H1 (cell line): ENCODE measurements around the gene VENTX. TPM values are rescaled to one million over a fixed set of nuclear protein-coding genes. Genes with fewer than 3 reads are reported as not detected.

Experiments used
- CHD1 ChIP-seq: IDR thresholded peaks from 2 replicates; pipeline ENCODE4 v1.6.1; 2012; ENCODE audit warnings: low read depth, low read length, improper control_type of control experiment
- CHD2 ChIP-seq: IDR thresholded peaks from 2 replicates; pipeline ENCODE4 v1.6.1; 2012; ENCODE audit warnings: low read length, improper control_type of control experiment
- GABPA ChIP-seq: IDR thresholded peaks from 2 replicates; pipeline ENCODE4 v1.6.1; 2011; ENCODE audit warnings: mild to moderate bottlenecking, low read length, moderate library complexity, borderline replicate concordance; ENCODE audit not compliant: insufficient read depth
- KDM1A ChIP-seq: fragments of 200-600, 300-600 bp; sonication (generic); IDR thresholded peaks from 2 replicates; pipeline ENCODE4 v1.7.1; 2016; ENCODE audit warnings: mild to moderate bottlenecking, low read length, borderline replicate concordance
- KDM5A ChIP-seq: fragments of 200-600 bp; IDR thresholded peaks from 2 replicates; pipeline ENCODE4 v1.7.1; 2012; ENCODE audit warnings: mild to moderate bottlenecking, low read length, inconsistent platforms, mixed read lengths
- NANOG ChIP-seq: IDR thresholded peaks from 2 replicates; pipeline ENCODE4 v1.6.1; 2011; ENCODE audit warnings: low read length, low read depth, mild to moderate bottlenecking, inconsistent platforms; ENCODE audit not compliant: insufficient read depth, poor library complexity, severe bottlenecking
- polyA plus RNA-seq, 7 experiments: library from polyadenylated mRNA; depleted of rRNA in 3 of 7; stranded (reverse) in 5 of 7; unstranded in 2 of 7; fragments of >200 nt in 5 of 7; fragments of 200-250 nt in 2 of 7; gene quantifications; 1 replicate in 5 of 7; 2 replicates in 1 of 7; 4 replicates in 1 of 7; pipeline versions ENCODE4 v1.2.1 to v1.2.3, GENCODE V29; 2011 to 2013; ENCODE audit warnings: missing spikeins in 2 of 7, mixed read lengths in 2 of 7
- total RNA-seq: library from RNA; stranded (reverse); fragmentation: NEBNext Ultra II Directional; extraction: Animal tissue kit (Norgen Biotek cat#: 25700); gene quantifications from 2 replicates; pipeline ENCODE4 v1.2.1, GENCODE V29; 2021
- TF ChIP-seq, protein P1 (sequence below): fragments of 300-600 bp; sonication (generic); IDR thresholded peaks from 2 replicates; pipeline ENCODE4 v1.7.1; 2012; ENCODE audit warnings: low read length, moderate library complexity, mild to moderate bottlenecking, inconsistent platforms; ENCODE audit not compliant: insufficient replicate concordance

VENTX gene
- total and polyA plus RNA-seq, 2 of the 8 experiments (the other 6 are each of a cell fraction or from before 2014, with no cell fraction given), result 5.6 TPM

DNA sequence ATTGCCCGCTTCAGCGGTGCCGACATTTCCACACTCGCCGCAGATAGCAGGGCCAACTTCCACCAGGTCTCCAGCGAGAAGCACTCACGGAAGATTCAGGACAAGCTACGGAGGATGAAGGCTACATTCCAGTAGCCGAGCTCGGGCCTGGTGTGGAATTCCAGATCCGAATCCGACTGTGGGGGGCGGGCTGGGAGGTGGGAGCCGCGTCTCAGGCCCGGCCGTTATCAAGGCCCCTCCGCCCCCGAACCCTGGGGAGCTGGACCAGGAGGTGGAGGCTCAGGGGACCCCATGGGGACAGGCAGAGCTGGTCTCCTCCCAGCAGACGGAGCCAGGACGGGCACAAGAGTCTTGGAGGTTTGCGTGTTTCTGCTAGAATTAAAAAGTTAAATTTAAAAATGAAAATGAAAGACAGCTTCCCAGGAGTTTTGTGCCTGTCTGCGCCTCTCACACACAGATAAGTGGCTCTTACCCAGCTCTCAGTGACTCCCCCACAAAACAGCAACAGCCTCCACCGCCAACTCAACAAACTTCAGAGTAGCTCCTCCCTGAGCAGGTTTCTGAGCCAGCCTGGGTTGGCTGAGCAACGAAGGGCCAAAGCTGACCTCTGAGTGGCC is 12.8 kb upstream of the VENTX start (continued):
- no peak for TF ChIP-seq GABPA
- no peak for TF ChIP-seq CHD2
- no peak for TF ChIP-seq NANOG
- TF ChIP-seq CHD1, result no peak
- no peak for TF ChIP-seq KDM1A
- no peak for TF ChIP-seq KDM5A
- TF ChIP-seq, protein P1, sequence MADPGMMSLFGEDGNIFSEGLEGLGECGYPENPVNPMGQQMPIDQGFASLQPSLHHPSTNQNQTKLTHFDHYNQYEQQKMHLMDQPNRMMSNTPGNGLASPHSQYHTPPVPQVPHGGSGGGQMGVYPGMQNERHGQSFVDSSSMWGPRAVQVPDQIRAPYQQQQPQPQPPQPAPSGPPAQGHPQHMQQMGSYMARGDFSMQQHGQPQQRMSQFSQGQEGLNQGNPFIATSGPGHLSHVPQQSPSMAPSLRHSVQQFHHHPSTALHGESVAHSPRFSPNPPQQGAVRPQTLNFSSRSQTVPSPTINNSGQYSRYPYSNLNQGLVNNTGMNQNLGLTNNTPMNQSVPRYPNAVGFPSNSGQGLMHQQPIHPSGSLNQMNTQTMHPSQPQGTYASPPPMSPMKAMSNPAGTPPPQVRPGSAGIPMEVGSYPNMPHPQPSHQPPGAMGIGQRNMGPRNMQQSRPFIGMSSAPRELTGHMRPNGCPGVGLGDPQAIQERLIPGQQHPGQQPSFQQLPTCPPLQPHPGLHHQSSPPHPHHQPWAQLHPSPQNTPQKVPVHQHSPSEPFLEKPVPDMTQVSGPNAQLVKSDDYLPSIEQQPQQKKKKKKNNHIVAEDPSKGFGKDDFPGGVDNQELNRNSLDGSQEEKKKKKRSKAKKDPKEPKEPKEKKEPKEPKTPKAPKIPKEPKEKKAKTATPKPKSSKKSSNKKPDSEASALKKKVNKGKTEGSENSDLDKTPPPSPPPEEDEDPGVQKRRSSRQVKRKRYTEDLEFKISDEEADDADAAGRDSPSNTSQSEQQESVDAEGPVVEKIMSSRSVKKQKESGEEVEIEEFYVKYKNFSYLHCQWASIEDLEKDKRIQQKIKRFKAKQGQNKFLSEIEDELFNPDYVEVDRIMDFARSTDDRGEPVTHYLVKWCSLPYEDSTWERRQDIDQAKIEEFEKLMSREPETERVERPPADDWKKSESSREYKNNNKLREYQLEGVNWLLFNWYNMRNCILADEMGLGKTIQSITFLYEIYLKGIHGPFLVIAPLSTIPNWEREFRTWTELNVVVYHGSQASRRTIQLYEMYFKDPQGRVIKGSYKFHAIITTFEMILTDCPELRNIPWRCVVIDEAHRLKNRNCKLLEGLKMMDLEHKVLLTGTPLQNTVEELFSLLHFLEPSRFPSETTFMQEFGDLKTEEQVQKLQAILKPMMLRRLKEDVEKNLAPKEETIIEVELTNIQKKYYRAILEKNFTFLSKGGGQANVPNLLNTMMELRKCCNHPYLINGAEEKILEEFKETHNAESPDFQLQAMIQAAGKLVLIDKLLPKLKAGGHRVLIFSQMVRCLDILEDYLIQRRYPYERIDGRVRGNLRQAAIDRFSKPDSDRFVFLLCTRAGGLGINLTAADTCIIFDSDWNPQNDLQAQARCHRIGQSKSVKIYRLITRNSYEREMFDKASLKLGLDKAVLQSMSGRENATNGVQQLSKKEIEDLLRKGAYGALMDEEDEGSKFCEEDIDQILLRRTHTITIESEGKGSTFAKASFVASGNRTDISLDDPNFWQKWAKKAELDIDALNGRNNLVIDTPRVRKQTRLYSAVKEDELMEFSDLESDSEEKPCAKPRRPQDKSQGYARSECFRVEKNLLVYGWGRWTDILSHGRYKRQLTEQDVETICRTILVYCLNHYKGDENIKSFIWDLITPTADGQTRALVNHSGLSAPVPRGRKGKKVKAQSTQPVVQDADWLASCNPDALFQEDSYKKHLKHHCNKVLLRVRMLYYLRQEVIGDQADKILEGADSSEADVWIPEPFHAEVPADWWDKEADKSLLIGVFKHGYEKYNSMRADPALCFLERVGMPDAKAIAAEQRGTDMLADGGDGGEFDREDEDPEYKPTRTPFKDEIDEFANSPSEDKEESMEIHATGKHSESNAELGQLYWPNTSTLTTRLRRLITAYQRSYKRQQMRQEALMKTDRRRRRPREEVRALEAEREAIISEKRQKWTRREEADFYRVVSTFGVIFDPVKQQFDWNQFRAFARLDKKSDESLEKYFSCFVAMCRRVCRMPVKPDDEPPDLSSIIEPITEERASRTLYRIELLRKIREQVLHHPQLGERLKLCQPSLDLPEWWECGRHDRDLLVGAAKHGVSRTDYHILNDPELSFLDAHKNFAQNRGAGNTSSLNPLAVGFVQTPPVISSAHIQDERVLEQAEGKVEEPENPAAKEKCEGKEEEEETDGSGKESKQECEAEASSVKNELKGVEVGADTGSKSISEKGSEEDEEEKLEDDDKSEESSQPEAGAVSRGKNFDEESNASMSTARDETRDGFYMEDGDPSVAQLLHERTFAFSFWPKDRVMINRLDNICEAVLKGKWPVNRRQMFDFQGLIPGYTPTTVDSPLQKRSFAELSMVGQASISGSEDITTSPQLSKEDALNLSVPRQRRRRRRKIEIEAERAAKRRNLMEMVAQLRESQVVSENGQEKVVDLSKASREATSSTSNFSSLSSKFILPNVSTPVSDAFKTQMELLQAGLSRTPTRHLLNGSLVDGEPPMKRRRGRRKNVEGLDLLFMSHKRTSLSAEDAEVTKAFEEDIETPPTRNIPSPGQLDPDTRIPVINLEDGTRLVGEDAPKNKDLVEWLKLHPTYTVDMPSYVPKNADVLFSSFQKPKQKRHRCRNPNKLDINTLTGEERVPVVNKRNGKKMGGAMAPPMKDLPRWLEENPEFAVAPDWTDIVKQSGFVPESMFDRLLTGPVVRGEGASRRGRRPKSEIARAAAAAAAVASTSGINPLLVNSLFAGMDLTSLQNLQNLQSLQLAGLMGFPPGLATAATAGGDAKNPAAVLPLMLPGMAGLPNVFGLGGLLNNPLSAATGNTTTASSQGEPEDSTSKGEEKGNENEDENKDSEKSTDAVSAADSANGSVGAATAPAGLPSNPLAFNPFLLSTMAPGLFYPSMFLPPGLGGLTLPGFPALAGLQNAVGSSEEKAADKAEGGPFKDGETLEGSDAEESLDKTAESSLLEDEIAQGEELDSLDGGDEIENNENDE, result no peak
- TF ChIP-seq, all 59 proteins: peak for 0
